WTC11 (cell line): ENCODE data around the gene TMEM214. TPM values are rescaled to one million over a fixed set of nuclear protein-coding genes. Genes with fewer than 3 reads are reported as not detected.

Experiments used
- ATAC-seq: fragments of 200-7000 bp; cut with Tn5 transposase; 2 replicates; pipeline ENCODE4 v1.10.0; 2021; ENCODE audit warnings: mild to moderate bottlenecking, moderate library complexity
- CTCF ChIA-PET: fragments of 300-600 bp; sonication (Branson Sonifier 250); formaldehyde crosslinking; loops from one replicate; lab custom pipeline; 2021; ENCODE audit warnings: antibody characterized with exemption; lab: Charles Lee
- POLR2A ChIA-PET: fragments of 350-600 bp; sonication (Branson Sonifier 250); formaldehyde crosslinking; loops from one replicate; lab custom pipeline; 2021; ENCODE audit warnings: antibody characterized with exemption; lab: Charles Lee
- DNase-seq: peaks from one replicate; pipeline ENCODE4 v3.0.0; 2021; ENCODE audit warnings: low spot score
- H3K27ac Mint-ChIP-seq: 2 replicates; pipeline ENCODE4 v1.8.0; 2021; ENCODE audit warnings: mixed read lengths
- H3K27me3 Mint-ChIP-seq: 2 replicates; pipeline ENCODE4 v1.8.0; 2021; ENCODE audit warnings: low read depth, mild to moderate bottlenecking, moderate library complexity, mixed read lengths
- H3K36me3 Mint-ChIP-seq: 2 replicates; pipeline ENCODE4 v1.8.0; 2021; ENCODE audit warnings: mixed read lengths
- H3K4me1 Mint-ChIP-seq: 2 replicates; pipeline ENCODE4 v1.8.0; 2022; ENCODE audit warnings: mixed read lengths
- H3K4me3 Mint-ChIP-seq: 2 replicates; pipeline ENCODE4 v1.8.0; 2021; ENCODE audit warnings: mild to moderate bottlenecking, moderate library complexity, mixed read lengths
- H3K9me3 Mint-ChIP-seq: 2 replicates; pipeline ENCODE4 v1.8.0; 2021; ENCODE audit warnings: mixed read lengths
- AR ChIP-seq: fragments of 250-450 bp; sonication (Bioruptor Pico); IDR thresholded peaks from 2 replicates; pipeline ENCODE4 v1.9.0; 2021; ENCODE audit warnings: mild to moderate bottlenecking
- ATF1 ChIP-seq: sonication (generic); formaldehyde crosslinking; IDR thresholded peaks from 2 replicates; pipeline ENCODE4 v1.8.1; 2023; ENCODE audit warnings: mild to moderate bottlenecking, moderate library complexity, missing genetic modification reagents
- ATF3 ChIP-seq: sonication (generic); formaldehyde crosslinking; conservative IDR thresholded peaks from 2 replicates; pipeline ENCODE4 v1.8.1; 2022; ENCODE audit warnings: mild to moderate bottlenecking, missing genetic modification reagents
- CREM ChIP-seq: sonication (generic); formaldehyde crosslinking; IDR thresholded peaks from 2 replicates; pipeline ENCODE4 v1.8.1; 2022; ENCODE audit warnings: mild to moderate bottlenecking, missing genetic modification reagents, moderate library complexity
- CTCF ChIP-seq: fragments of 200-600 bp; IDR thresholded peaks from 2 replicates; pipeline ENCODE4 v1.8.0; 2022; ENCODE audit warnings: antibody characterized with exemption
- ESRRA ChIP-seq: sonication (generic); formaldehyde crosslinking; IDR thresholded peaks from 2 replicates; pipeline ENCODE4 v1.8.1; 2022; ENCODE audit warnings: mild to moderate bottlenecking, missing genetic modification reagents, borderline replicate concordance
- ETV6 ChIP-seq: sonication (generic); formaldehyde crosslinking; IDR thresholded peaks from 2 replicates; pipeline ENCODE4 v1.8.1; 2022; ENCODE audit warnings: mild to moderate bottlenecking, missing genetic modification reagents
- GRHL2 ChIP-seq: fragments of 250-450 bp; sonication (Bioruptor Pico); IDR thresholded peaks from 2 replicates; pipeline ENCODE4 v1.8.0; 2022; ENCODE audit warnings: mild to moderate bottlenecking, moderate library complexity; ENCODE audit not compliant: insufficient replicate concordance, severe bottlenecking
- KAT7 ChIP-seq: sonication (generic); formaldehyde crosslinking; IDR thresholded peaks from 2 replicates; pipeline ENCODE4 v1.8.1; 2023; ENCODE audit warnings: missing genetic modification reagents, mild to moderate bottlenecking, borderline replicate concordance
- NR1H2 ChIP-seq: sonication (generic); formaldehyde crosslinking; IDR thresholded peaks from 2 replicates; pipeline ENCODE4 v1.9.0; 2021; ENCODE audit warnings: mild to moderate bottlenecking, moderate library complexity, missing genetic modification reagents
- TCF7 ChIP-seq: sonication (generic); formaldehyde crosslinking; IDR thresholded peaks from 2 replicates; pipeline ENCODE4 v1.8.0; 2022; ENCODE audit warnings: mild to moderate bottlenecking, low read depth, missing genetic modification reagents, moderate library complexity
- TP53 ChIP-seq: sonication (generic); formaldehyde crosslinking; IDR thresholded peaks from 2 replicates; pipeline ENCODE4 v1.8.1; 2023; ENCODE audit warnings: mild to moderate bottlenecking, missing genetic modification reagents
- ZNF121 ChIP-seq: sonication (generic); formaldehyde crosslinking; IDR thresholded peaks from 2 replicates; pipeline ENCODE4 v1.8.0; 2023; ENCODE audit warnings: missing genetic modification reagents
- ZNF232 ChIP-seq: sonication (generic); formaldehyde crosslinking; IDR thresholded peaks from 2 replicates; pipeline ENCODE4 v1.8.0; 2022; ENCODE audit warnings: mild to moderate bottlenecking, missing genetic modification reagents
- ZNF425 ChIP-seq: fragments of 250-450 bp; sonication (Bioruptor Pico); conservative IDR thresholded peaks from 2 replicates; pipeline ENCODE4 v1.9.0; 2021; ENCODE audit warnings: mild to moderate bottlenecking
- total RNA-seq: library from RNA; stranded (reverse); gene quantifications from 3 replicates; pipeline ENCODE4 v1.2.3, GENCODE V29; 2021
- TF ChIP-seq, protein P1 (sequence below): sonication (generic); formaldehyde crosslinking; IDR thresholded peaks from 2 replicates; pipeline ENCODE4 v1.8.1; 2022; ENCODE audit warnings: low read depth, mild to moderate bottlenecking, moderate library complexity, missing genetic modification reagents, borderline replicate concordance
- TF ChIP-seq, protein P2 (sequence below): sonication (generic); formaldehyde crosslinking; IDR thresholded peaks from 2 replicates; pipeline ENCODE4 v1.8.1; 2022; ENCODE audit warnings: mild to moderate bottlenecking, missing genetic modification reagents, moderate library complexity, borderline replicate concordance

TMEM214 gene
- total RNA-seq, 1 experiment from 2014 or later = 57.1 TPM

DNA sequence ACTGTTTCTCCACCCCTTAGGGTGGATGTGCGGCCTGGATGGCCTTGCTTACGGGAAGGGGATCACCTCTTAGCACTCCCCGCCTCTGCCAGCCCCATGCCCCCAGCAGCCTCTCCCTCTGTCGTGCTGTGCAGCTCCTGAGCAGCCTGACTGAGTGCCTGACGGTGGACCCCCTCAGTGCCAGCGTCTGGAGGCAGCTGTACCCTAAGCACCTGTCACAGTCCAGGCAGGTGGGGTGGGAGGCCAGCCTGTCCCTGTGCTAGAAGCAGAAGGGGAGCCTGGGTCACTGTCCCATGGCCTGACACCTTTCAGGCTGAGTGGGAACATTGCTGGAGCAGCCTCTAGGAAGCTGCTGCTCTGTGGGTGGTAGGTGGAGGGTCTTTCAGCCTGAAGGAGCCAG, 5.2 kb downstream of the TMEM214 start:
- DNase-seq (no peak), ATAC-seq (no peak)
- TF ChIP-seq NR1H2 (CRISPR knock-in tag) (no peak), TP53 (no peak), ETV6 (CRISPR knock-in tag) (no peak), ZNF121 (CRISPR knock-in tag) (no peak), AR (CRISPR knock-in tag) (no peak), GRHL2 (CRISPR knock-in tag) (no peak), ESRRA (no peak), CREM (CRISPR knock-in tag) (no peak), ZNF425 (CRISPR knock-in tag) (no peak), ATF1 (CRISPR knock-in tag) (no peak), TCF7 (CRISPR knock-in tag) (no peak), ZNF232 (CRISPR knock-in tag) (no peak), ATF3 (no peak), CTCF (no peak), KAT7 (CRISPR knock-in tag) (no peak)
- TF ChIP-seq, protein P1, sequence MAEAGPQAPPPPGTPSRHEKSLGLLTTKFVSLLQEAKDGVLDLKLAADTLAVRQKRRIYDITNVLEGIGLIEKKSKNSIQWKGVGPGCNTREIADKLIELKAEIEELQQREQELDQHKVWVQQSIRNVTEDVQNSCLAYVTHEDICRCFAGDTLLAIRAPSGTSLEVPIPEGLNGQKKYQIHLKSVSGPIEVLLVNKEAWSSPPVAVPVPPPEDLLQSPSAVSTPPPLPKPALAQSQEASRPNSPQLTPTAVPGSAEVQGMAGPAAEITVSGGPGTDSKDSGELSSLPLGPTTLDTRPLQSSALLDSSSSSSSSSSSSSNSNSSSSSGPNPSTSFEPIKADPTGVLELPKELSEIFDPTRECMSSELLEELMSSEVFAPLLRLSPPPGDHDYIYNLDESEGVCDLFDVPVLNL = no peak
- TF ChIP-seq, protein P2, sequence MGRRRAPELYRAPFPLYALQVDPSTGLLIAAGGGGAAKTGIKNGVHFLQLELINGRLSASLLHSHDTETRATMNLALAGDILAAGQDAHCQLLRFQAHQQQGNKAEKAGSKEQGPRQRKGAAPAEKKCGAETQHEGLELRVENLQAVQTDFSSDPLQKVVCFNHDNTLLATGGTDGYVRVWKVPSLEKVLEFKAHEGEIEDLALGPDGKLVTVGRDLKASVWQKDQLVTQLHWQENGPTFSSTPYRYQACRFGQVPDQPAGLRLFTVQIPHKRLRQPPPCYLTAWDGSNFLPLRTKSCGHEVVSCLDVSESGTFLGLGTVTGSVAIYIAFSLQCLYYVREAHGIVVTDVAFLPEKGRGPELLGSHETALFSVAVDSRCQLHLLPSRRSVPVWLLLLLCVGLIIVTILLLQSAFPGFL (CRISPR knock-in tag) = no peak
- POLR2A ChIA-PET = interaction anchor here (1.4 kb wide), 1 partner anchor 33 kb away, joined by 3 read pairs; the partner anchor contains the start of gene OST4
- H3K4me1 Mint-ChIP-seq = peaks cover 11% of the 10 kb centered on the region
- CTCF ChIA-PET = interaction anchor here (2.4 to 2.8 kb wide), 2 partner anchors 13 to 76 kb away, joined by 10 read pairs; no protein-coding TSS in a partner anchor
- H3K27me3 Mint-ChIP-seq = no peaks in the 10 kb centered on the region
- no peaks in the 10 kb centered on the region for H3K9me3 Mint-ChIP-seq
- H3K27ac Mint-ChIP-seq = no peak overlapping the region
- peaks cover 50% of the 10 kb centered on the region for H3K36me3 Mint-ChIP-seq
- H3K4me3 Mint-ChIP-seq = no peak overlapping the region
